Keratinocyte (primary cell): ENCODE data around the gene LRRC46.

Source experiments
- EZH2 ChIP-seq: IDR thresholded peaks from one replicate; pipeline ENCODE4 v1.6.1; 2012; ENCODE audit warnings: inconsistent platforms, mild to moderate bottlenecking, low read length, moderate library complexity
- TF ChIP-seq, protein P1 (sequence below), 3 experiments: IDR thresholded peaks in 1 of 3; conservative IDR thresholded peaks in 1 of 3; optimal IDR thresholded peaks in 1 of 3; 2 replicates in 2 of 3; 3 replicates in 1 of 3; pipeline versions ENCODE3 to v1.5.1; 2011; ENCODE audit warnings: low read length in 3 of 3, mild to moderate bottlenecking in 3 of 3, moderate library complexity in 2 of 3, control low read depth in 1 of 3, inconsistent platforms in 1 of 3; ENCODE audit not compliant: insufficient read depth in 2 of 3; ENCODE audit errors: extremely low read depth in 1 of 3

- TF ChIP-seq, protein P1, sequence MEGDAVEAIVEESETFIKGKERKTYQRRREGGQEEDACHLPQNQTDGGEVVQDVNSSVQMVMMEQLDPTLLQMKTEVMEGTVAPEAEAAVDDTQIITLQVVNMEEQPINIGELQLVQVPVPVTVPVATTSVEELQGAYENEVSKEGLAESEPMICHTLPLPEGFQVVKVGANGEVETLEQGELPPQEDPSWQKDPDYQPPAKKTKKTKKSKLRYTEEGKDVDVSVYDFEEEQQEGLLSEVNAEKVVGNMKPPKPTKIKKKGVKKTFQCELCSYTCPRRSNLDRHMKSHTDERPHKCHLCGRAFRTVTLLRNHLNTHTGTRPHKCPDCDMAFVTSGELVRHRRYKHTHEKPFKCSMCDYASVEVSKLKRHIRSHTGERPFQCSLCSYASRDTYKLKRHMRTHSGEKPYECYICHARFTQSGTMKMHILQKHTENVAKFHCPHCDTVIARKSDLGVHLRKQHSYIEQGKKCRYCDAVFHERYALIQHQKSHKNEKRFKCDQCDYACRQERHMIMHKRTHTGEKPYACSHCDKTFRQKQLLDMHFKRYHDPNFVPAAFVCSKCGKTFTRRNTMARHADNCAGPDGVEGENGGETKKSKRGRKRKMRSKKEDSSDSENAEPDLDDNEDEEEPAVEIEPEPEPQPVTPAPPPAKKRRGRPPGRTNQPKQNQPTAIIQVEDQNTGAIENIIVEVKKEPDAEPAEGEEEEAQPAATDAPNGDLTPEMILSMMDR (optimal IDR thresholded peaks at IDR 0.05 in 1 of 3, IDR thresholded peaks at IDR 0.05 in 1 of 3, conservative IDR thresholded peaks at IDR 0.05 in 1 of 3; ENCODE audit: extremely low read depth in 1 of 3, insufficient read depth in 2 of 3, low read length in 3 of 3) = no peak
- no peak for TF ChIP-seq EZH2
These were observed 52.9 kb downstream of the LRRC46 start for GRCh38 chr17:47884427-47884740.
